ENCODE data around the gene AP1G1.

GRCh38 chr16:71737501-71737900 is 71.1 kb downstream of the AP1G1 start:
- TF ChIP-seq CTCF (IDR thresholded peaks at IDR 0.05) = no peak
- TF ChIP-seq POLR2A (IDR thresholded peaks at IDR 0.05) = no peak

Measured in breast epithelium (tissue), 3 donors.